H54 (cell line): ENCODE data around the gene IGLL5.
A peak's percentile ranks its signal among the peaks of the same experiment; 100 is the strongest.

ENCODE experiments used
- DNase-seq: peaks from one replicate; pipeline ENCODE4 v3.0.0; 2011; ENCODE audit warnings: low spot score, mixed read lengths; ENCODE audit not compliant: insufficient read length
- FAIRE-seq: peaks from 3 replicates; lab custom pipeline; 2011; peaks lifted over from hg19 to GRCh38; lab: Jason Lieb, UNC
- POLR2A ChIP-seq: IDR thresholded peaks from 2 replicates; pipeline ENCODE4 v1.6.1; 2011; ENCODE audit warnings: low read depth, mild to moderate bottlenecking, low read length

Gene IGLL5

GRCh38 chr22:22923930-22924329 lies 36.3 kb downstream of the IGLL5 start:
- FAIRE-seq = no peak
- no peak for DNase-seq
- no peak for TF ChIP-seq POLR2A

GRCh38 chr22:22924369-22925145 lies 36.9 kb downstream of the IGLL5 start:
- DNase-seq (no peak), FAIRE-seq (no peak)
- no peak for TF ChIP-seq POLR2A

- DNase-seq = no peak
- FAIRE-seq = no peak
These were observed 37.7 kb downstream of the IGLL5 start for GRCh38 chr22:22925146-22925804.

GRCh38 chr22:22925805-22926369 lies 38.3 kb downstream of the IGLL5 start:
- DNase-seq (no peak), FAIRE-seq (no peak)
- no peak for TF ChIP-seq POLR2A

More at GRCh38 chr22:22925146-22925804, 37.7 kb downstream of the IGLL5 start:
- TF ChIP-seq POLR2A = no peak

- DNase-seq (no peak), FAIRE-seq (no peak)
- TF ChIP-seq POLR2A = no peak
These were observed 39.0 kb downstream of the IGLL5 start for GRCh38 chr22:22926370-22927195.

GRCh38 chr22:22927196-22927887 lies 39.7 kb downstream of the IGLL5 start:
- FAIRE-seq (no peak), DNase-seq (no peak)
- no peak for TF ChIP-seq POLR2A

DNA sequence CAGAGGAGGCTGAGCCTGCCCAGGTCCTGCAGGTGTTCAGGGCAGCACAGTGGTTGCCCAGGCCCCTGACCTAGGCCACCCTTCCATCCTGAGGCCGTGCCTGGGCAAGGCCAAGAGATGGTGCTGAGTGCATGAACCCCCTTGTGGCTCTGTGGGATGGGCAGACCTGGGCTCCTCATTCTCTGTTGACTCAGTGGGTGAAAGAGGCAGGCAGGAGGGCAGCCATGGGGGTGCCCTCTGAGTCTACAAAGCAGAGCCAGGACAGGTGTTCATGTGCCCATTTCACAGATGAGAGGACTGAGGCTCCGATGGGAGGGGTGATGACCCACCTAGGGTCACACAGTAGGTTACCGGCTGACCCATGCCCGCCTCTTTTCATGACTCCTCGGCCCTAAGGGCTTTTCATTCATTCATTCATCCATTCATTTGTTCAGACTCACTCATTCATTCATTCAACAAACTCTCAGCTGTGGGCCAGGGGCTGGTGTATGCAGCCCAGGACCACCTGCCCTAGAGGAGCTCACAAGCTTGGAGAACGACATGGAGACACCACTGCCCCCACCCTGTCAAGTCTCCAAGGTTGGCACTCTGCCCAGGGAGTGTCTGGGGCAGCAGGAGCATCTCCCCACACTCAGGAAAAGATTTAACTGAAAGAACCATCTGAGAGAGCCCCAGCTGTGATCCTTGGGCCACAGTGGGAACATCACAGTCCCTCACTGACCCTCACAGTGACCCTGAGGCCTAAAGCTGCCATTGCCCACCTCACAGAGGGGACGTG lies 40.5 kb downstream of the IGLL5 start:
- DNase-seq (no peak), FAIRE-seq (no peak)
- TF ChIP-seq POLR2A = no peak

DNA sequence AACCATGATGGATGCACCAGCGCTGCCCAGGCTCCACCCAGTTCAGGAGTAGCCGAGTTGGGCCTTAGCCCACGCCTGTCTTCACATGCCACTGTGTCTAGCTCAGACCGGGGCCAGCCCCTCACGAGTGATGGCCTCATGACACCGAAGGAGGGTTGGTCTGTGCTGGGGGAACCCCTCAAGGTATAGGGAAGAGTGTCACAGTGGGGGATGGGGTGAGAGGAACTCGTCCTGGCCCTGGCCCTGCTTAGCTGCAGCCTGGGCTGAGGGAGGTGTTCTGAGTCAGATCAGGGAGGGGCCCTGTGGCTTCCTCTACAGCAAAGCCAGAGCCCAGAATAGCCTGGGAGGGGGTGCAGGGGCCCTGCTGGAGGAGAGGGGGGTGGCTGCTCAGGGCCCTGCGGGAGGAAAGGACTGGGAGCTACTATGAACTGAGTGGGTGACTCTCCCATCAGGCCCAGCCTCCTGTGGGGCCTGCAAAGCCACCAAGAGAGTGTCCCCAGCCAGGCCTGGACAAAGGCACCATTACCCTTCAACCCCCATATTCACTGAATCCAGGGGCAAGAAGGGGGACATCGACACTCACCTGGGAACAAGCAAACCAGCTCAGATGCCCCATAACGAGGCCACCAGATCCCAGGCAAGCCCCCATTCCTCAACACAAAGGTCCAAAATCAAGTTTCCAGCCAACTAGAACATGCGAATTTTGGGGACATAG lies 41.2 kb downstream of the IGLL5 start:
- FAIRE-seq (no peak), DNase-seq (peak; percentile 19)
- no peak for TF ChIP-seq POLR2A

GRCh38 chr22:22929381-22930221 lies 42.0 kb downstream of the IGLL5 start:
- DNase-seq = no peak
- FAIRE-seq = no peak
- TF ChIP-seq POLR2A = no peak

- DNase-seq (no peak), FAIRE-seq (no peak)
- no peak for TF ChIP-seq POLR2A
These were observed 42.5 kb downstream of the IGLL5 start for GRCh38 chr22:22930222-22930497.
